Left lung (tissue), 10 donors: ENCODE results near the gene GSK3A. TPM values are rescaled to one million over a fixed set of nuclear protein-coding genes. Genes with fewer than 3 reads are reported as not detected.
A peak's percentile ranks its signal among the peaks of the same experiment; 100 is the strongest.

Source experiments
- ATAC-seq: fragments of 200-7000 bp; cut with Tn5 transposase; one replicate; pipeline ENCODE4 v1.9.1; 2020; ENCODE audit warnings: moderate library complexity
- DNase-seq, 4 donors: peaks; one replicate each; pipeline ENCODE4 v3.0.0-alpha.2; 2013 to 2020
- H3K27ac ChIP-seq, 2 donors: fragments of 200-600 bp; sonication (generic) in 1 of 2; one replicate each; pipeline versions ENCODE4 v1.5.0 to v1.8.0; 2020 to 2021
- H3K27me3 ChIP-seq, 2 donors: fragments of 200-600 bp; sonication (generic) in 1 of 2; one replicate each; pipeline versions ENCODE4 v1.5.0 to v1.8.0; 2020 to 2021
- H3K36me3 ChIP-seq, 2 donors: fragments of 200-600 bp; sonication (generic) in 1 of 2; one replicate each; pipeline versions ENCODE4 v1.5.0 to v1.8.0; 2020 to 2021
- H3K4me1 ChIP-seq, 2 donors: fragments of 200-600 bp; one replicate each; pipeline ENCODE4 v1.8.0; 2021
- H3K4me3 ChIP-seq, 2 donors: fragments of 200-600 bp; sonication (generic) in 1 of 2; one replicate each; pipeline versions ENCODE4 v1.5.0 to v1.8.0; 2020 to 2021; ENCODE audit warnings: mild to moderate bottlenecking in 1 of 2
- H3K9me3 ChIP-seq, 2 donors: fragments of 200-600 bp; sonication (generic) in 1 of 2; one replicate each; pipeline versions ENCODE4 v1.5.0 to v1.8.0; 2020 to 2021
- intact Hi-C, 2 donors: fragments of 100-400 bp; cut with DNase I; formaldehyde crosslinking; loops; one replicate each; pipeline versions ENCODE4 v1.11.2 to v1.14.2; 2022
- polyA plus RNA-seq, 6 donors: library from polyadenylated mRNA; unstranded; fragments of 120-200 nt; gene quantifications; one replicate each; pipeline ENCODE4 v1.2.1, GENCODE V29; 2013; ENCODE audit not compliant: insufficient read length in 6 of 6
- total RNA-seq, 2 donors: library from RNA; stranded (reverse); fragmentation: NEBNext Ultra II Directional; extraction: Animal tissue kit (Norgen Biotek cat#: 25700); gene quantifications; one replicate each; pipeline ENCODE4 v1.2.1, GENCODE V29; 2021
- TF ChIP-seq, protein P1 (sequence below), 2 donors: fragments of 200-600 bp; sonication (generic) in 1 of 2; IDR thresholded peaks; one replicate each; pipeline versions ENCODE4 v1.5.0 to v1.8.0; 2021; ENCODE audit warnings: antibody characterized with exemption in 2 of 2
- donor health status: DM: no; HTN: yes; CAD: no.
- donor health status: DM: no; HTN: no; CAD: no.

Gene GSK3A
- total and polyA plus RNA-seq, 8 donors = 33.4 to 67.4 (median 61.1) TPM

GRCh38 chr19:42242069-42242511 is 312 bp downstream of the GSK3A start:
- ATAC-seq (no peak), DNase-seq (no peak)
- Histone ChIP-seq H3K4me1 (peaks cover 27 to 58% of the 10 kb centered on the region in 2 donors), H3K9me3 (no peaks in the 10 kb centered on the region), H3K36me3 (peaks cover 0 to 23% of the 10 kb centered on the region in 2 donors), H3K27ac (peak overlapping the region; percentile 91 to 93), H3K27me3 (no peaks in the 10 kb centered on the region), H3K4me3 (peak overlapping the region; percentile 83 to 85)
- intact Hi-C loops = no loop called here
- TF ChIP-seq, protein P1, sequence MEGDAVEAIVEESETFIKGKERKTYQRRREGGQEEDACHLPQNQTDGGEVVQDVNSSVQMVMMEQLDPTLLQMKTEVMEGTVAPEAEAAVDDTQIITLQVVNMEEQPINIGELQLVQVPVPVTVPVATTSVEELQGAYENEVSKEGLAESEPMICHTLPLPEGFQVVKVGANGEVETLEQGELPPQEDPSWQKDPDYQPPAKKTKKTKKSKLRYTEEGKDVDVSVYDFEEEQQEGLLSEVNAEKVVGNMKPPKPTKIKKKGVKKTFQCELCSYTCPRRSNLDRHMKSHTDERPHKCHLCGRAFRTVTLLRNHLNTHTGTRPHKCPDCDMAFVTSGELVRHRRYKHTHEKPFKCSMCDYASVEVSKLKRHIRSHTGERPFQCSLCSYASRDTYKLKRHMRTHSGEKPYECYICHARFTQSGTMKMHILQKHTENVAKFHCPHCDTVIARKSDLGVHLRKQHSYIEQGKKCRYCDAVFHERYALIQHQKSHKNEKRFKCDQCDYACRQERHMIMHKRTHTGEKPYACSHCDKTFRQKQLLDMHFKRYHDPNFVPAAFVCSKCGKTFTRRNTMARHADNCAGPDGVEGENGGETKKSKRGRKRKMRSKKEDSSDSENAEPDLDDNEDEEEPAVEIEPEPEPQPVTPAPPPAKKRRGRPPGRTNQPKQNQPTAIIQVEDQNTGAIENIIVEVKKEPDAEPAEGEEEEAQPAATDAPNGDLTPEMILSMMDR (IDR thresholded peaks at IDR 0.05) = no peak

DNA sequence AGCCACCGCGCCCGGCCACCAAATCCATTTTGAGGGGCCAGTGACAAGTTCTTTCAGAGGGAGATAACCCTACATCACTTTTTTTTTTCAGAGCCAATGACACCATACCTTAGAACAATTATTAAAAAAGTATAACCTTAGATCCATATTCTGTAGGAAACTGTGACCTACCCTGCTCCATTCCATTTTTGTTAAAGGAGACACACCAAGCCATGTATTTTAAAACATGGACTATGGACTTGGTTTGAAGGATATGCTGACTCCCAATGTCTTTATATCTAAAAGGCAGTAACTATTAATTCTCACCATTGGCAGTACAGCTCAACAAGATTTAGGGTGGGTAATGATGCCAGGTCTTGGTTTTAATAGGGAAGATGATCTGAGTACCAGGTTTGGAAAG is 1.1 kb downstream of the GSK3A start:
- Histone ChIP-seq H3K4me3 (peak overlapping the region; percentile 83 to 85), H3K27ac (no peak overlapping the region), H3K9me3 (no peaks in the 10 kb centered on the region), H3K4me1 (peaks cover 22 to 57% of the 10 kb centered on the region in 2 donors), H3K27me3 (no peaks in the 10 kb centered on the region), H3K36me3 (peaks cover 0 to 31% of the 10 kb centered on the region in 2 donors)
- intact Hi-C loops = no loop called here
- DNase-seq (no peak), ATAC-seq (no peak)
- TF ChIP-seq, protein P1 (IDR thresholded peaks at IDR 0.05) = no peak

GRCh38 chr19:42239544-42240220 is 2.7 kb downstream of the GSK3A start:
- TF ChIP-seq, protein P1 (IDR thresholded peaks at IDR 0.05) = no peak
- H3K27ac ChIP-seq = no peak overlapping the region
- DNase-seq (no peak), ATAC-seq (no peak)
- H3K4me1 ChIP-seq = peaks cover 16 to 42% of the 10 kb centered on the region in 2 donors
- H3K4me3 ChIP-seq = no peak overlapping the region
- intact Hi-C loops = no loop called here
- H3K36me3 ChIP-seq = peaks cover 0 to 47% of the 10 kb centered on the region in 2 donors
- H3K27me3 ChIP-seq = no peaks in the 10 kb centered on the region
- no peaks in the 10 kb centered on the region for H3K9me3 ChIP-seq

DNA sequence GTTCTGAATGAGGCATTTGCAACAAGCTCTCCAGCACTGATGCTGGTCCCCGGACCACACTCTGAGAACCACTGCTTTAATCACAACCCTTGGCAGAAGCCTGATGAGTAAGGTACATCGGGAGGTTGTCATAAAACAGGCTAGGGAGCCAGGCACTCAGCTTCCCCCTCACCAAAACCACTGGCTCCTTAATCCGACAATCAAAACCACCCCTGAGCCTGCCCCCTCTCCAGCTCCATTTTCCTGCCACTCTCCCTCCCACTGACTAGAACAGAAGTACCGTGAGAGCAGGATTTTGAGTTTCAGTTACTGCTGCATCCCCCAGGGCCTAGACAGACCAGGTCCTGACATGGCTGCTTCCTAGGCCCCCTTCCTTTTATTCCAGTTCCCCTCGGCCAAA is 7.2 kb downstream of the GSK3A start:
- DNase-seq (no peak), ATAC-seq (no peak)
- no peak overlapping the region for H3K4me3 ChIP-seq
- H3K36me3 ChIP-seq = peaks cover 0 to 92% of the 10 kb centered on the region in 2 donors
- peaks cover 2 to 15% of the 10 kb centered on the region in 2 donors for H3K4me1 ChIP-seq
- intact Hi-C loops = no loop called here
- H3K27ac ChIP-seq = no peak overlapping the region
- H3K9me3 ChIP-seq = no peaks in the 10 kb centered on the region
- TF ChIP-seq, protein P1 (IDR thresholded peaks at IDR 0.05) = no peak
- H3K27me3 ChIP-seq = no peaks in the 10 kb centered on the region

DNA sequence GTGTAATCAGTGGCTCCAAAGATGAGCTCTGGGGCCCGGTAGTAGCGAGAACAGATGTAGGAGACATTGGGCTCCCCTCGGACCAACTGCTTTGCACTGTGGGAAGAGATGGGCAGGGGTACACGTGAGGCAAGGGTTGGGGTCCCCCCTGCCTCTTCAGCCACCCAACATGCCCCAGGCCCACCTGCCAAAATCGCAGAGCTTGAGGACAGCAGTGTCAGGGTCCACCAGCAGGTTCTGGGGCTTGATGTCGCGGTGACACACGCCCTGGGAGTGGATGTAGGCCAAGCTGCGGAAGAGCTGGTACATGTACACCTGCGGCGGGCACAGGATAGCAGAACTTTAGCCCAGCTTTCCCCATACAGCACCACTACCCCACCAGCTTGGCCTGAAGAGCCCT is 8.0 kb downstream of the GSK3A start:
- Histone ChIP-seq H3K4me1 (peaks cover 0 to 6% of the 10 kb centered on the region in 2 donors), H3K27ac (no peak overlapping the region), H3K4me3 (no peak overlapping the region), H3K9me3 (no peaks in the 10 kb centered on the region), H3K36me3 (peaks cover 0 to 93% of the 10 kb centered on the region in 2 donors), H3K27me3 (no peaks in the 10 kb centered on the region)
- TF ChIP-seq, protein P1 (IDR thresholded peaks at IDR 0.05) = no peak
- no peak for ATAC-seq
- DNase-seq = peak in 1 of 4 donors; percentile 43
- intact Hi-C loops = no loop called here
